Loucy (cell line): ENCODE data around the gene RRAD.

Experiments used
- H2AFZ ChIP-seq: fragments of 200-600 bp; sonication (generic); 2 replicates; pipeline ENCODE4 v1.6.0; 2016; ENCODE audit warnings: antibody characterized with exemption, mild to moderate bottlenecking, low read length, moderate library complexity
- H3F3A ChIP-seq: fragments of 200-600 bp; 2 replicates; pipeline ENCODE4 v1.6.0; 2016; ENCODE audit warnings: antibody characterized with exemption, low read depth, mild to moderate bottlenecking
- H3K27me3 ChIP-seq: fragments of 200-600 bp; sonication (generic); 2 replicates; pipeline ENCODE4 v1.6.1; 2014; ENCODE audit warnings: low read length, mild to moderate bottlenecking; ENCODE audit not compliant: insufficient read depth, poor library complexity, severe bottlenecking
- H3K36me3 ChIP-seq: fragments of 200-600 bp; sonication (generic); 2 replicates; pipeline ENCODE4 v1.6.1; 2016; ENCODE audit warnings: low read length; ENCODE audit not compliant: insufficient read depth
- H3K4me1 ChIP-seq: fragments of 200-600 bp; sonication (generic); 2 replicates; pipeline ENCODE4 v1.5.1; 2014; ENCODE audit warnings: low read length, mild to moderate bottlenecking; ENCODE audit not compliant: insufficient read depth, poor library complexity, severe bottlenecking
- H3K4me2 ChIP-seq: fragments of 200-600 bp; sonication (generic); 2 replicates; pipeline ENCODE4 v1.6.0; 2014; ENCODE audit warnings: antibody characterized with exemption, low read length, low read depth, mild to moderate bottlenecking; ENCODE audit not compliant: poor library complexity, severe bottlenecking
- H3K4me3 ChIP-seq: fragments of 200-600 bp; sonication (generic); 2 replicates; pipeline ENCODE4 v1.5.1; 2014; ENCODE audit warnings: low read length, mild to moderate bottlenecking, mixed read lengths; ENCODE audit not compliant: poor library complexity, severe bottlenecking
- H3K79me2 ChIP-seq: fragments of 200-600 bp; sonication (generic); 2 replicates; pipeline ENCODE4 v1.6.1; 2014; ENCODE audit warnings: low read length; ENCODE audit not compliant: insufficient read depth
- H3K9ac ChIP-seq: fragments of 200-600 bp; sonication (generic); 2 replicates; pipeline ENCODE4 v1.6.0; 2014; ENCODE audit warnings: mild to moderate bottlenecking, low read depth, low read length, moderate library complexity; ENCODE audit not compliant: poor library complexity, severe bottlenecking
- H3K9me2 ChIP-seq: fragments of 200-600 bp; sonication (generic); replicated peaks from 2 replicates; pipeline ENCODE4 v1.6.1; 2016; ENCODE audit warnings: low read depth, low read length, mixed read lengths
- H3K9me3 ChIP-seq: fragments of 200-600 bp; sonication (generic); 2 replicates; pipeline ENCODE4 v1.6.1; 2014; ENCODE audit warnings: mild to moderate bottlenecking, antibody characterized with exemption, low read length, low read depth; ENCODE audit not compliant: insufficient read depth
- H4K20me1 ChIP-seq: fragments of 200-600 bp; sonication (generic); 2 replicates; pipeline ENCODE4 v1.6.0; 2014; ENCODE audit warnings: antibody characterized with exemption, low read length, mild to moderate bottlenecking; ENCODE audit not compliant: insufficient read depth, poor library complexity, severe bottlenecking
- EZH2phosphoT487 ChIP-seq: fragments of 200-600 bp; IDR thresholded peaks from 2 replicates; pipeline ENCODE4 v1.6.1; 2018; ENCODE audit warnings: antibody characterized with exemption, mild to moderate bottlenecking, moderate library complexity, borderline replicate concordance
- TF ChIP-seq, protein P1 (sequence below): fragments of 200-600 bp; sonication (generic); conservative IDR thresholded peaks from 2 replicates; pipeline ENCODE4 v1.5.1; 2014; ENCODE audit warnings: mild to moderate bottlenecking, antibody characterized with exemption, low read length

RRAD gene

DNA sequence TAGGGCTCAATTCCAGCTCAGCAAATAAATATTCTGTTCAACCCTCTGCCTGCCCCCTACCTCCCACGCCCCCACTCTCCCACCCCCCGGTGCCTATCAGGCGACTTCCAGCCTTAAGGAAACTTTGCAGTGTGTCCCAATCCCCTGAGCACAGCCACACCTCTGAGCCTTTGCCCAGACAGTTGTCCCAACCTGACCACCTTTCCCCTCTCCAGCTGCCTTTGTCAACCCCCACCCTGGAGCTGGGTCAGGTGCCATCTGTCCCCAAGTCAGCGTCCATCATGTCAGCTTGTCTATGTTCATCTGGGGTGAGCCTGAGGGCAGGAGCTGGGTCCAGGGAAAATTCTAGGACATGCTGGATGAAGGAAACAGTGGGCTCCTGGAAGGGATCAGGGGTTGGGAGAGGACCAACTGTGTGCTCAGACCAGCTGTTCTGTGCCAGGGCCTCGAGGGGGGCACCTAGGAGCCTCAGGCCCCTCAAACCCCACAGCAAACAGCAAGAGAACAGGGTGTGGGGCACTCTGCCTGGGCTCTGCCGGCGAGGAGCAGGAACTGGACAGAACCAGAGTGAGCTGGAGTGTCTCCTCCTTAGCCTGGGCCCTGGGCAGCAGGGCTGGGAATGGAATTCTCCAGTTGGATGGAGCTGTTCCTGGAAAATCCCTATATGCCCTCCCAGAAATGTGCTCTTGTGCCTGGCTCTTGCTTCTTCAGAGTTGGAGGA is 24.5 kb downstream of the RRAD start:
- no peak for TF ChIP-seq EZH2phosphoT487
- TF ChIP-seq, protein P1, sequence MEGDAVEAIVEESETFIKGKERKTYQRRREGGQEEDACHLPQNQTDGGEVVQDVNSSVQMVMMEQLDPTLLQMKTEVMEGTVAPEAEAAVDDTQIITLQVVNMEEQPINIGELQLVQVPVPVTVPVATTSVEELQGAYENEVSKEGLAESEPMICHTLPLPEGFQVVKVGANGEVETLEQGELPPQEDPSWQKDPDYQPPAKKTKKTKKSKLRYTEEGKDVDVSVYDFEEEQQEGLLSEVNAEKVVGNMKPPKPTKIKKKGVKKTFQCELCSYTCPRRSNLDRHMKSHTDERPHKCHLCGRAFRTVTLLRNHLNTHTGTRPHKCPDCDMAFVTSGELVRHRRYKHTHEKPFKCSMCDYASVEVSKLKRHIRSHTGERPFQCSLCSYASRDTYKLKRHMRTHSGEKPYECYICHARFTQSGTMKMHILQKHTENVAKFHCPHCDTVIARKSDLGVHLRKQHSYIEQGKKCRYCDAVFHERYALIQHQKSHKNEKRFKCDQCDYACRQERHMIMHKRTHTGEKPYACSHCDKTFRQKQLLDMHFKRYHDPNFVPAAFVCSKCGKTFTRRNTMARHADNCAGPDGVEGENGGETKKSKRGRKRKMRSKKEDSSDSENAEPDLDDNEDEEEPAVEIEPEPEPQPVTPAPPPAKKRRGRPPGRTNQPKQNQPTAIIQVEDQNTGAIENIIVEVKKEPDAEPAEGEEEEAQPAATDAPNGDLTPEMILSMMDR: no peak
- H3K9me2 ChIP-seq: no peaks in the 10 kb centered on the region
- no peaks in the 10 kb centered on the region for H3K36me3 ChIP-seq
- H4K20me1 ChIP-seq: no peaks in the 10 kb centered on the region
- H3K79me2 ChIP-seq: no peaks in the 10 kb centered on the region
- no peak overlapping the region for H3K4me3 ChIP-seq
- no peaks in the 10 kb centered on the region for H3K27me3 ChIP-seq
- no peak overlapping the region for H3K4me2 ChIP-seq
- H3K9me3 ChIP-seq: no peaks in the 10 kb centered on the region
- no peak overlapping the region for H3K9ac ChIP-seq
- H3F3A ChIP-seq: no peaks in the 10 kb centered on the region
- peaks cover 12% of the 10 kb centered on the region for H3K4me1 ChIP-seq
- H2AFZ ChIP-seq: no peak overlapping the region

DNA sequence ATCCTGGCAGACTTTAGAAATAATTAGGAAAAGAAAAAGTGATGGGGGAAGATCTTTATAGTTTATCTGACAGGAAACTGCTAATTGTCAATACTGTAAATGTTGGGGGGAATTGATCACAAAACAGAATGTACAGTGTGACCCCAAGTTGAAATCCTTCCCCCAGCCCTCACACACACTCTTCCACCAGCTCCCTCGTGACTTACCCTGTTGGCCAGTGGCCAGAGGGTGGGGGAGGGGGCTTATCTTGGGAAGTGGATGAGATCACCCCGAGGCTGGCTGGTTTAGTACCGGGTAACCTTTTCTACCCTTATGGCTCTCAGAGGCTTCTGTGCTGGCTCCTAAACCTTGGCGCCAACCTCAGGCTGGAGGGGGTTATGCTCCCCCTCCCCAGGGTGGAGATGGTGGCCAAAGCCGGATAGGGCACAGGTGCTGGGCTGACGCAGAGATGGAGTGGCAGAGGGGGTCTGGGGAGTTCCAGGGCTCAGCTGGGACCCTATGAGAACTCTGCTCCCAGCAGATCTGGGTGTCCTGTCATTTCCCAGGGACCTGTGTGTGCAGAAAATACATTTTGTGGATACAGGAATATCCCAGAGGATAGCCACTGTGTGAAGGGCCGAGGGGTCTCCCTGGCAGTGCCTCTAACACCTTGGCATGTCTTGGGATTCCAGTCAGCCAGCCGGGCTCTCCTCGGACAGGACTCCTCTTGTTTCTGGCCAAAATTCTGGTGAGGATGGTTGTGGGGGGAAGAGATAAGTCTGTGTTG is 25.2 kb downstream of the RRAD start:
- Histone ChIP-seq H3K4me2 (no peak overlapping the region), H3K27me3 (no peaks in the 10 kb centered on the region), H3K9me3 (no peaks in the 10 kb centered on the region), H4K20me1 (no peaks in the 10 kb centered on the region), H3F3A (no peaks in the 10 kb centered on the region), H2AFZ (no peak overlapping the region), H3K9ac (peak overlapping the region; percentile 26), H3K4me1 (peaks cover 6% of the 10 kb centered on the region), H3K36me3 (no peaks in the 10 kb centered on the region), H3K9me2 (no peaks in the 10 kb centered on the region), H3K79me2 (no peaks in the 10 kb centered on the region), H3K4me3 (no peak overlapping the region)
- TF ChIP-seq EZH2phosphoT487: no peak
- TF ChIP-seq, protein P1: no peak

DNA sequence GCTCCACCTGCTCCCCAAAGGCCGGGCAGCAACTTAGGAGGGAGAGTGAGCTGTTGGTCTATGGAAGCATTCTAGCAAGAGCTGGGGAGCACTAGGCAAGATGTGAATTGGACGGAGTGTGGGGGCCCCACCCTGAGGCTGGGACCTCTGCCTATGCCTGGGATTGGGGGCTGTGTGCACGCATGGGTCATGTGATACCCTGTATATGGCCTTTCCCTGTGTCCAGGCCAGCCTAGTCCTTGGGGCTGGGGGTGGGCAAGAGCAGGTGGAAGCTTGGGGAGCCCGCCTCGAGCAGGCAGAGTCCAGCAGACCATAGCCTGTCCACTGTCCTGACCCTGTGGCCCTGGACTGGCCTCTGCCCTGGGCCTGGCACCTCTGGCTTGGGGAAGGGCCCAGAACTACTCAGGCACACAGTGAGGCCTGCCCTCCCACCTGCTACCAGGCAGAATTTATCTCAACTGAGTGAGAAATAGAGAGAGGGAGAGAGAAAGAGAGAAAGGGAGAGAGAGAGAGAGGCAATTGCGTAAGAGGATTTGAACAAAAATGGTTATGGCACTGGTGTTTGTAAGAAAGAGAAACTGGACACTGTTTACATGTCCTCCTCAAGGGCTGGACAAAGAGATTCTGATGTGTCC is 25.9 kb downstream of the RRAD start:
- Histone ChIP-seq H3K27me3 (no peaks in the 10 kb centered on the region), H3F3A (no peaks in the 10 kb centered on the region), H3K4me3 (no peak overlapping the region), H3K9me3 (no peaks in the 10 kb centered on the region), H3K9ac (peak overlapping the region; percentile 26), H3K4me1 (peaks cover 6% of the 10 kb centered on the region), H3K36me3 (no peaks in the 10 kb centered on the region), H3K9me2 (no peaks in the 10 kb centered on the region), H4K20me1 (no peaks in the 10 kb centered on the region), H3K4me2 (no peak overlapping the region), H2AFZ (no peak overlapping the region), H3K79me2 (no peaks in the 10 kb centered on the region)
- TF ChIP-seq, protein P1: no peak
- no peak for TF ChIP-seq EZH2phosphoT487
